ENCODE results near the gene EIF2S2. TPM values are rescaled to one million over a fixed set of nuclear protein-coding genes. Genes with fewer than 3 reads are reported as not detected.

EIF2S2 gene
- total RNA-seq, 1 donor from 2014 or later = 44.8 TPM

DNA sequence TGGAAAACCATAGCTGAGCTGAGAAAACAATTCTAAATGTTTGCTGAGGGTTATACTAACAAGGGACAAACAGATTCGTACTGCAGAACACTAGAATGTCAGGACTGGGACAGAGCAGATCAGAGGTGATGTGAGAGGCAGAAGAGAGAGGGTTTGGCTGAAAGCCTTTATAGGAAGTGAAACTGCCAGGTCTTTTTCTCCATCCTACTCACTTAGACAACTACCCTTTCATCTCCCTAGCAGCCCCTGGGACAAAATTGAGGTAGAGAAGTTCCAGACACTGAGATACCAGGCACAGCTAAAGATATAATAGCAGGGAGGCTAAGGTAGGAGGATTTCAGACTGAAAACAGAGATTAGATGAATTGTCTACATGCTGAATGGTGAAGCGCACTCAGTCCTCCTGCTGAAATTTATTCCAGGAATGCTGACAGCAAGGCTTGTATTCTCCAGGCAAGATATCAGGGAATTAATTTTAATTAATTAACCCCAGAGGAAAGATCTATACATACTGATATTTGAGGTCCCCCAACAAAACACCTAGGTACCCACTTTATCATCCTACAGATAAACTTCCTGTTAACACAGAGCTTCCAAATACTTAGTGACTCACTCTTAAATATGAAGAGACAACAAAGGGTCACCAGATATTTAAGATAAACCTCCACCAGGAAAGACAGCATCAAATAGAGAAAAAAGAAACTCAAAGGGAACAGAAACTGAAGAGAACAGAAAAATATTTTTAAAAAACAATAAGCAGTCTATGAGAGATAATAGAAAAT, 12.6 kb upstream of the EIF2S2 start:
- intact Hi-C loops (cut with DNase I) = no loop called here
- ATAC-seq (no peak), DNase-seq (ENCODE audit: low spot score) (no peak)

DNA sequence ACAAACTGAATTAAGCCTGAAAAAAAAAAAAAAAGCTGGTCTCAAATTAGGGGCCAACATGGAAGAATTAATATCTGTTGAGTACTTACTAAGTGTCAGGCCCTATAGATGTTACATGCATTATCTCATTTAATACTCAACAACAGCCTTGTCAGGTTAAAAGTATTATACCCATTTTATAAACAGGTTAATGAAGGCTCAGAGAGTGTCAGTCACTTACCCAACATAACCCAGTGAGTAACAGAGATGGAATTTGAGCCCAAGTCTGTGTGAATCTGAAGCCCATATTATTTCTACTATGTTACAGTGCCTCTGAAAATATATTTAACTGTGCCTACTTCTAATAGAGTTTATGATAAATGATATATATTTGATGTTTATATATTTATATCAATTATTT, 11.3 kb upstream of the EIF2S2 start:
- DNase-seq (ENCODE audit: low spot score) (no peak), ATAC-seq (no peak)
- intact Hi-C loops (cut with DNase I) = no loop called here

DNA sequence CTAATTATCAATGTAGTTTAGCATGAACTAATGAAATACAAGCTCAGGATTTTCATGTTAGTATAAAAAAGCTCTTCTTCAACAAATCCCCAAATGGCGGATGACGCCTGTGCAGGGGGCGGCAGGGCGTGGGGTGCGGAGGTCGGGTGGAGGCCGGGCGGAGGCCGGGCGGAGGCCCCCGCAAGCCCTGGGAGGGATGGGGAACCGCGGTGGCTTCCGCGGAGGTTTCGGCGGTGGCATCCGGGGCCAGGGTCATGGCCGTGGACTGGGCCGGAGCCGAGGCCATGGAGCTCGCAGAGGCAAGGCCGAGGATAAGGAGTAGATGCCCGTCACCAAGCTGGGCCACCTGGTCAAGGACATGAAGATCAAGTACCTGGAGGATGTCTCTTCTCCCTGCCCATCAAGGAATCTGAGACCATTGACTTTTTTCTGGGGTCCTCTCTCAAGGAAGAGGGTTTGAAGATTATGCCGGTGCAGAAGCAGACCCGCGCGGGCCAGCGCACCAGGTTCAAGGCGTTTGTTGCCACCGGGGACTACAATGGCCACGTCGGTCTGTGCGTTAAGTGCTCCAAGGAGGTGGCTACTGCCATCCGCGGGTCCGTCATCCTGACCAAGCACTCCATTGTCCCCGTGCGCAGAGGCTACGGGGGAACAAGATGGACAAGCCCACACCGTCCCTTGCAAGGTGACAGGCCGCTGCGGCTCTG, 10.4 kb upstream of the EIF2S2 start:
- DNase-seq (ENCODE audit: low spot score) = no peak
- ATAC-seq = no peak
- intact Hi-C loops (cut with DNase I) = no loop called here

DNA sequence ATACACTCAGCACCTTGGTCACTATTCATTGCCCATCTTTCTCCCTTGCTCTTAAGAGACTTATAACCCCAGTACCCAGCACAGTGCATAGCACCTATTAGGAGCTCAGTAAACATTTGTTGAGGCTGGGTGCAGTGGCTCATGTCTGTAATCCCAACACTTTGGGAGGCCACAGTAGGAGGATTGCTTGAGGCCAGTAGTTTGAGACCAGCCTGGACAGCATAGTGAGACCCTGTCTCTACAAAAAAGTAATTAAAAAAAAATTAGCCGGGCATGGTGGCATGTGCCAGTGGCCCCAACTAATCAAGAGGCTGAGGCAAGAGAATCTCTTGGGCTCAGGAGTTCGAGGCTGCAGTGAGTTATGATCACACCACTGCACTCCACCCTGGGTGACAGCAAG, 8.2 kb upstream of the EIF2S2 start:
- ATAC-seq (no peak), DNase-seq (ENCODE audit: low spot score) (no peak)
- intact Hi-C loops (cut with DNase I) = no loop called here

DNA sequence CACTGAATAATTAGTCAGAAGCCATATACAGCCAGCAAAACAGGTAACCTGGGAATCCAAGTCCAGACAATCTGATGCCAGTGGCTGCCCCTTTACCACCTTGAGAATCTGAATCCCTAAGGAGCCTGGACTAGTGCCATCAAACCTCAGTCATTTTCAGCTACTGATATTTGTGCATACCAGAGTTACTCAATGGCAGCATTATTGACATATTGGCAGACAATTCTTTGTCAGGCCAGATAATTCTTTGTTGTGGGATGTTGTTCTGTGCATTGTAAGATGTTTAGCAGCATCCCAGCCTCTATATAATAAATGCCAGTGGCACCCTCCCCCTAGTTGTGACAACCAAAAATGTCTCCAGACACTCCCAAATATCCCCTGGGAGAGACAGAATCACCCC, 3.2 kb upstream of the EIF2S2 start:
- no peak for DNase-seq (ENCODE audit: low spot score)
- intact Hi-C loops (cut with DNase I) = no loop called here
- no peak for ATAC-seq

DNA sequence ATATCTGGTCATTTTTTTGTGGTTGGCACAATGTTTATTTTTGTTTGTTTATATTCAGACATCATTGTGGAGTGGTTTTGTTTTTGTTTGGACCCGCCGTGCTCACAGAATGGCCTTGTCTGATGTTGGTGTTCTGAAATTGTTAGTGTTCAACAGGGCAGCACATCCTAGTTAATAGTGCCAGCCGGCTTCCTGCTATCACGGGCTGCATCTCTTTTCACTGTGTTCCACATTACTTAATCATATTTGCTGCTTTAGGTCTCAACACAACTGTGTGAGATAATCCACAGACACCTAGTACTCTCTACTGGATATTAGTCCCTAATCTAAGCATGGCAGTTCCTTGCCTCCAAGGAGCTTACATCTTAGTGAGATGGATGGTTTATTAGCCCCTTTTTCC, 2.8 kb upstream of the EIF2S2 start:
- intact Hi-C loops (cut with DNase I) = no loop called here
- DNase-seq (ENCODE audit: low spot score) = no peak

DNA sequence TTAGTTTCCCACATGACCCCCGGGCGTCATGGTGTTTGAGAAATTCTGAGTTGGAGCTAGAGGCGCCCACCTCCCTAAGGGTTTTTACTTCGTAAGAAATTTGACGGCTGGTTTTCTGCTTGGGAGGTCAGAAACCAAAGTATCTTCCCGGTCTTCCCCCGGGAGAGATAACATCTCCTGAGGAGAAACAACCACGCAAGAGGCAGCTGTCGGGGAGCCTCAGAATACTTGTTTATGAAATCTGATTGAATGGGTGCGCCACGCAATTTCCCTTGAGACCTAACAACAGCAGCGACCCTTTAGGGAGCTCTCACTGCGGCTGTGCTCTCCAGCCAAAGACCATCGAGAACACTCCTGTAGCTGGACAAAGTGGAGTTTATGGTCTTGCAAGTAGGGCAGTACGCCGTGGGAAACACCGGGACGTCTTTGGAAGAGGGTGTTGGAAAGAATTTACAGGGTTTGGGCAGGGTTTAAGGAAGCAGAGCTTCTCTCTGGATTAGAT, 608 bp upstream of the EIF2S2 start:
- no peak for DNase-seq (ENCODE audit: low spot score)

More for the DNA sequence above, 2.8 kb upstream of the EIF2S2 start:
- no peak for ATAC-seq

DNA sequence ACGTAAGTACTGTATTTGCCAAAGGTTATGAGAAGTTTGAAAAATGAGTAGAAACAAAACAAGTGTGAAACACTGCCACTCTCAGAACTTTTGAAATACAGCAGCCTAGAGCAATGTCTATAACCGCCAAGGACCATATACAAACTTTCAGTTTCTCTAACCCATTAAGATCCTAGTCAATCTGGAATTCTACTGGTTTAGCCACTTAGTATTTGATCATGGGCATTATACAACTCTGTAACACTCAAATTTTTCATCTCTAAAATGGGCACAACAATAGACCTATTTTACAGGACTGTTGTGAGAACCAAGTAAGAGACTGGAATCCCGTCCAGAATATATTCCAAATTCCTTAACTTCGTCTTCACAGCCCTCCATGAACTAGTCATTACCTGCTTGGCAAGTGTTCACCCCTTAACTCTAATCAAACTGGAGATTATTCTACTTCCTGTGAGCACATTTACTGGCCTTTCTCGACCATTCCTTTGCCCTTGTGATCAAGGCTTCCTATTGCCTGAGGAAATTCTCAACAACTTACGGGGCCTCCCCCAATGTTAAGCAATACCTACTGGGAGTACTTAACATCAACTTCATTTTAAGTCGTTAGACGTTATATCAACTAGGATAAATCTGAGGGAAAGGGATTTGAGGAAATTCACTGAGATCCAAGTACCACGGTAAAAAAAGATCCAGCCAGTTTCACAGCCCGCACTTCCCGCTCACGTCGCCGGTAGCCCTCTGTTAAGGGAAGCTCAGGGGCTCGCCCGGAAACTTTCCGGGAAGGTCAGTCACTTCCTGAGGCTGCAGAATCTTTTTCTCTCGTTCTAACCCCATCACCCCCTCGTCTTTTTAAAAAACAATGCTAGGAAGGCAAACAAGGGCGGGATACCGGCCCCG, 1.1 kb downstream of the EIF2S2 start:
- intact Hi-C loops (cut with DNase I) = no loop called here
- no peak for ATAC-seq
- DNase-seq (ENCODE audit: low spot score) = no peak

More for the DNA sequence above, 608 bp upstream of the EIF2S2 start:
- ATAC-seq = peak; percentile 38
- intact Hi-C loops (cut with DNase I) = no loop called here

DNA sequence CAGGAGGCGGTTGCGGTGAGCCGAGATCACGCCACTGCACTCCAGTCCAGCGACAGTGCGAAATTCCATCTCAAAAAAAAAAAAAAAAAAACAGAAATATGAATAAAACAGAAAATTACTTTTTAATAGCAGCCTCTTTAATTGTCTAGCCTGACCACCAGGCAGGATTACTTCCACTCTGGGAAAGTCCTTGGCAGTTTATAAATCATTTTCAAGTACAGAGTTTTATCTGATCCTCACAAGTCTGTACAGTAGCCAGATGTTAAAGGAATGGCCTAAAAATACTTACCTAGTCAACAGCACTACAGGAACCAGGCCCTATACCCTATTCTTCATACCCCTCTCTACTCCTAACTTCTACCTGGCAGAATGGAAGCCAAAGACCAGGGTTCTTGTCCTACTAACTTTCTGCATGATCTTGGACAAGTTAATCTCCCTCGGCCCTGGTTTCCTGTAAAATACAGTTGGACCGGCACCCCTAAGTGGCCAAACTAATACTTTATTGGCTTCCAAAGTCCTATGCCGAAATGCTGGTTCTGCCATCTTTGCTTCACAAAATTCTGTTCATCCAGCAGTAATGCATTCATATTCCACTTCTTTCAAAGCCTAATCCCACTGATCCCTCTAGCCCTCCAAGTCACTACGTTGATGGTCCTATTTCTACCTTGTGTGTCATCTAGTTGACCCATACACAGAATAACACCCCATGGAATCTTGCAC, 1.9 kb downstream of the EIF2S2 start:
- intact Hi-C loops (cut with DNase I) = no loop called here
- no peak for ATAC-seq

DNA sequence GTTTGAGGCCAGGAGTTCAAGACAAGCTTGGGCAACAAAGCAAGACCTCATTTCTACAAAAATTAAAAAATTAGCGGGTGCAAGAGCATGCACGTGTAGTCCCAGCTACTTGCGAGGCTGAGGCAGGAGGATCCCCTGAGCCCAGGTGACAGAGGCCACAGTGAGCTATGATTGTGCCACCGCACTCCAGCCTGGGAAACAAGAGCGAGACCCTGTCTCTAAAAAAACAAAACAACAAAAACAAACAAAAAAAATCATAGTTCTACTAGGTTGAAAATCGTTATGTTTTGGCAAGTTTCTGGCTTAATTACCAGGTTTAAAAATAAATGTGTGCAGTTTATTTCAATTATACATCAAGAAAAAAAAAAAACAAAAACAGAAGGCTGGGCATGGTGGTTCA, 2.6 kb downstream of the EIF2S2 start:
- DNase-seq (ENCODE audit: low spot score) = no peak

More for the DNA sequence above, 1.9 kb downstream of the EIF2S2 start:
- no peak for DNase-seq (ENCODE audit: low spot score)

DNA sequence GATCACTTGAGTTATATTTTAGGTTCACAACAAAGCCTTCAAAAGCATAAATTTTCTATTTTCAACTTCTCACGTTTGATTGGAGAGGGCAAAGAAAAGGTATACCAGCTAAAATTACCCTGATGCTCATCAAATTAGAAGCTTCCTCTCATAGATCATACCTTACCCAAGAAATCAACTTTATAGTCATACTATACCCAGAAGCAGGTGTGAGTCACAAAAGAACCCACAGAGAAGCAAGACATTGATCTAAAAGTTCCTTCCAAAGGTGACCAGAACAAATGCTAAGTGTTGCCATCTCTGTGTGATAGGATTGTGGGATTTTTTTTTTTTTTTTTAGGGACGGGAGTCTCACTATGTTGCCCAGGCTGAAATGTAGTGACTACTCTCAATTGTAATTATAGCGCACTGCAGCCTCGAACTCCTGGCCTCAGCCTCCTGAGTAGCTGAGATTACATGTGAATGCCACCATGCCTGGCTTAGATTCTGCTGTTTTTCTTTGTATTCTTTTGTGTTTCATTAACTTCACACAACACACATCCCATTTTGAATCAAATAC, 3.3 kb downstream of the EIF2S2 start:
- ATAC-seq = no peak
- no peak for DNase-seq (ENCODE audit: low spot score)
- intact Hi-C loops (cut with DNase I) = no loop called here

More for the DNA sequence above, 2.6 kb downstream of the EIF2S2 start:
- intact Hi-C loops (cut with DNase I) = no loop called here
- no peak for ATAC-seq

DNA sequence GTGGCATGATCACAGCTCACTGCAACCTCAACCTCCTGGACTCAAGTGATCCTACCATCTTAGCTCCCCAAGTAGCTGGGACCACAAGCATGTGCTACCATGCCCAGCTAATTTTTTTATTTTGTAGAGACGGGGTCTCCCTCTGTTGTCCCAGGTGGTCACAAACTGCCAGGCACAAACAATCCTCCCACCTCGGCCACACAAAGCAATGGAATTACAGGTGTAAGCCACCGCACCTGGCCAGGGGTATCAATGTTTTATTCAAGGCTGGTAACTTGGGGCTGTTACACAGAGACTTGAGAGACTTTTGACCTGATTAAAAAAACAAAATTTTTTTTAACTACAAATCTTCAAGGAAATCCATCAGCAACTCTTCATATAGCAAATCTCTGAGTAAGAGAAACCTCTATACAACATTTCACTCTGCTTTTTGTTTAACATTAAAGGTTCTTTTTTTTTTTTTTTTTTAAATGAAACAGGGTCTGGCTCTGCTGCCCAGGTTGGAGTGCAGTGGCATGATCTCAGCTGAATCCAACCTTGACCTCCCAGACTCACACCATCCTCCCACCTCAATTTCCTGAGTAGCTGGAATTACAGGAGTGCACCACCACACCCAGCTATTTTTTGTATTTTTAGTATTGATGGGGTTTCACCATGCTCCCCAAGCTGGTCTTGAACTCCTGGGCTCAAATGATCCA, 5.9 kb downstream of the EIF2S2 start:
- intact Hi-C loops (cut with DNase I) = no loop called here
- ATAC-seq (no peak), DNase-seq (ENCODE audit: low spot score) (no peak)

DNA sequence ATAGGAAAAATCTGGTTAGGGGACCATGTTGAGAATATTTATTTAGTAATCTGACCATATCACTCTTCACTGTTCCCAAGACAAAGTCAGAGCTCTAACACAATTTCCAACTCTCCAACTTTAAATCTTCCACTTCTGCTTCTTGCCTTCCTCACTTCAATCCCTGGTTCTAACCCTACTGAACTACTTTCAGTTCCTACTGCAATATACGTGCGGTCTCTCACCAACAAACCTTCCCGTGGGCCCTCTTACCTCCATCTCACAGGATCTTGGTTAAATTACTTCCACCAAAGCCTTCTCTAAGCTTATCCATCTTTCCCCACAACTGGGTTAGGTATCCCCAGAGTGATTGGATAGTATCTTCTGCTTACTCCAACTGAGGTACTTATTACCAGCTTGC, 8.0 kb downstream of the EIF2S2 start:
- intact Hi-C loops (cut with DNase I) = no loop called here
- no peak for DNase-seq (ENCODE audit: low spot score)
- ATAC-seq = no peak

DNA sequence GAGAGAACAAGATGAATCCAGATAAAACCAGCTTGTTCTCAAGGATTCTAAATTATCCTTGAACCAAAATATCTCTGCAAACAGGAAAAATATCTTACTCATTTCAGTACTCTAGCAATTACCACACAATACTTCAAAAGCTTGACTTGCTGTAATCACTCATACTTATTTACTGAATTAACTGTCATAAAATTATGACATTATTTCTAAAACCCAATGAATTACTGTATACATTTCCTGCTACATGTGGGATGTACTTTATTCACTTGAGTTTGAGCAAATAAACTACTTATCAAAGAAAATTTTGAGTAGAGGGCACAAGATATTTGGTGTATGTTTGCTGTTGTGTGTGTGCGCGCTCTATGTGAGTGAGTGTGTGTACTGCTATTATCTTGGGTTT, 9.7 kb downstream of the EIF2S2 start:
- intact Hi-C loops (cut with DNase I) = no loop called here
- ATAC-seq (no peak), DNase-seq (ENCODE audit: low spot score) (no peak)

DNA sequence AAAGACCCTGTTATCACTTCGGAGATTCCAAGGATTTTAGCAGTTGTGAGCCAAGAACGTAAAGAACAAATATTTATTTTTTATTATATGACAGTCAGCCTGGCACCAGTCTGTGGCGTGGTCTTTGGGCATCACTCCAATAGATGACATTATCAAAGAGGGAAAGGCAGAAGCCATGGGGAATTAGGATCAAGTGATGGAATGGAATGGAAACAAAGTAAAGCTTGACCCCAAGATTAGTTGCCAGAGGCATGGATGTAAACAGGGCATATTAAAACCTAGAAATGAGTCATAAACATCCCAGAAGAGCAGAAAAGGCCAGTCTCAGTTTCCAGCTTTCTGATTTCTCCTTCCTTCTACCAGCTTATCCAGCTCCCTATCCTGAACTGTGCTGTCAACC, 11.5 kb downstream of the EIF2S2 start:
- no peak for ATAC-seq
- intact Hi-C loops (cut with DNase I) = no loop called here
- no peak for DNase-seq (ENCODE audit: low spot score)

DNA sequence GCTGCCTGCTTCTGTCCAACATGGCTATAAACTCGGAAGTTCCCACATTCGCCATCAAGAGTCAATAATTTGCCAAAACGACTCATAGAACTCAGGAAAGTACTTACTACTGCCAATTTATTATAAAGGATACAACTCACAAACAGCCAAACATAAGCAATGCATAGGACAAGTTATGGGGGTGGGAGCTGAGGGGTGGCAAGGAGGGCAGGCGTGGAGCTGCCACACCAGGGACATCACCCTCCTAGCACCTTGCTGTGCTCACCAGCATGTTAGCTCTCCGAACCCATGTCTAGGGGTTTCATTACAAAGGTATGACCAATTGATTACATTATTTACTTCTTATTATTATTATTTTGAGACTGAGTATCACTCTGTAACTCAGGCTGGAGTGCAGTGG, 12.4 kb downstream of the EIF2S2 start:
- no peak for ATAC-seq

DNA sequence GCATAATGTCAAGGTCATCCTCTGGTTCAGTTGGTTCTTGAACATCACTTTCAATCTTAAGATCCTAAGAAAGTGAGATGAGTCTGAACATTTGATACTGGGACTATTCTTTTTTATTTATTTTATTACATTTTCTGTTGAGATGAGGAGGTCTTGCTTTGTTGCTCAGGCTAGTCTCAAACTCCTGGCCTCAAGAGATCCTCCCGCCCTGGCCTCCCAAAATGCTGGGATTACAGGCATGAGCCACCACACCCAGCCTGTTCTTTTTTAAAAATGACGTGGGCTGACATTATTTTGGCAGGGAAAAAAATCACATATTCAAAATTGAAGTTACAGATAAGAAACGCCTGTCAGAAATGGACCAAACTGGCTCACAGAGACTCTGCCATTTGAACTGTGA, 13.5 kb downstream of the EIF2S2 start:
- DNase-seq (ENCODE audit: low spot score) = no peak
- intact Hi-C loops (cut with DNase I) = no loop called here

More for the DNA sequence above, 12.4 kb downstream of the EIF2S2 start:
- DNase-seq (ENCODE audit: low spot score) = no peak
- intact Hi-C loops (cut with DNase I) = no loop called here

More for the DNA sequence above, 13.5 kb downstream of the EIF2S2 start:
- no peak for ATAC-seq

All from sciatic nerve (tissue), 2 donors.